Esophagus squamous epithelium (tissue), 5 donors: Measurements from ENCODE around the gene EPB41L5. TPM values are rescaled to one million over a fixed set of nuclear protein-coding genes. Genes with fewer than 3 reads are reported as not detected.

Experiments used
- DNase-seq: peaks from one replicate; lab custom pipeline; 2025; lab: John Stamatoyannopoulos, UW
- H3K27ac ChIP-seq, 4 donors: fragments of 200-600 bp; sonication (generic); one replicate each; pipeline ENCODE4 v1.5.1; 2016 to 2019; ENCODE audit warnings: mild to moderate bottlenecking in 1 of 4
- H3K27me3 ChIP-seq, 4 donors: fragments of 200-600 bp; sonication (generic); 1 replicate in 3 of 4; 2 replicates in 1 of 4; pipeline versions ENCODE4 v1.5.1 to v1.6.0; 2017 to 2021; ENCODE audit warnings: antibody characterized with exemption in 1 of 4
- H3K36me3 ChIP-seq, 3 donors: fragments of 200-600 bp; sonication (generic); one replicate each; pipeline ENCODE4 v1.5.1; 2016 to 2019
- H3K4me1 ChIP-seq, 3 donors: fragments of 200-600 bp; sonication (generic); one replicate each; pipeline ENCODE4 v1.5.1; 2017 to 2019
- H3K4me3 ChIP-seq, 4 donors: fragments of 200-600 bp; sonication (generic); 1 replicate in 3 of 4; 2 replicates in 1 of 4; pipeline ENCODE4 v1.5.1; 2016 to 2019; ENCODE audit warnings: mild to moderate bottlenecking in 2 of 4, moderate library complexity in 1 of 4
- H3K9me3 ChIP-seq, 3 donors: fragments of 200-600 bp; sonication (generic); one replicate each; pipeline ENCODE4 v1.5.1; 2016 to 2019
- CTCF ChIP-seq, 6 experiments: fragments of 450-650 bp in 4 of 6; fragments of 200-600 bp in 2 of 6; sonication (generic) in 2 of 6; IDR thresholded peaks; one replicate each; pipeline ENCODE4 v1.5.1; 2016 to 2019; ENCODE audit warnings: antibody characterized with exemption in 6 of 6, mild to moderate bottlenecking in 4 of 6, moderate library complexity in 4 of 6
- POLR2A ChIP-seq, 4 donors: fragments of 450-650 bp; IDR thresholded peaks; one replicate each; pipeline ENCODE4 v1.6.1; 2017; ENCODE audit warnings: antibody characterized with exemption in 4 of 4, mild to moderate bottlenecking in 4 of 4, moderate library complexity in 3 of 4
- WGBS, 2 donors: methylation state at CpG; one replicate each; pipeline ENCODE4 v1.1.5; 2018; 5-methylcytosine and 5-hydroxymethylcytosine counted together
- intact Hi-C: fragments of 100-400 bp; cut with DNase I; formaldehyde crosslinking; loops from one replicate; pipeline ENCODE4 v1.15.0; 2022
- total RNA-seq, 4 donors: library from RNA; depleted of rRNA; stranded (reverse); fragments of >200 nt; gene quantifications; one replicate each; pipeline ENCODE4 v1.1.0, GENCODE V29; 2016
- donor health status: DM: yes; HTN: yes; CAD: no.

The EPB41L5 gene
- total RNA-seq, 4 donors from 2014 or later: 12.2 to 26.3 (median 19.4) TPM

GRCh38 chr2:120179396-120179795, 166.5 kb downstream of the EPB41L5 start:
- Histone ChIP-seq H3K9me3 (no peaks in the 10 kb centered on the region), H3K27ac (no peak overlapping the region), H3K36me3 (no peaks in the 10 kb centered on the region), H3K4me1 (peaks cover 3 to 31% (median 16%) of the 10 kb centered on the region in 3 donors), H3K27me3 (no peaks in the 10 kb centered on the region), H3K4me3 (no peak overlapping the region)
- WGBS, 2 donors: 94 to 100% methylated on average over 1 to 3 of the region's 3 CpGs
- no peak for DNase-seq
- intact Hi-C loops: loop anchor here (10.0 kb wide), 1 partner anchor 475 kb away; no protein-coding TSS in a partner anchor
- no peak for TF ChIP-seq CTCF (IDR thresholded peaks at IDR 0.05)
- no peak for TF ChIP-seq POLR2A (IDR thresholded peaks at IDR 0.05)

GRCh38 chr2:120180066-120180465, 167.2 kb downstream of the EPB41L5 start:
- intact Hi-C loops: no loop called here
- H3K4me3 ChIP-seq: no peak overlapping the region
- H3K27me3 ChIP-seq: no peaks in the 10 kb centered on the region
- 82 to 83% methylated on average over 2 to 3 of the region's 3 CpGs for WGBS, 2 donors
- no peak overlapping the region for H3K27ac ChIP-seq
- no peaks in the 10 kb centered on the region for H3K9me3 ChIP-seq
- DNase-seq: no peak
- TF ChIP-seq POLR2A (IDR thresholded peaks at IDR 0.05): no peak
- no peak for TF ChIP-seq CTCF (IDR thresholded peaks at IDR 0.05)
- peaks cover 3 to 25% (median 12%) of the 10 kb centered on the region in 3 donors for H3K4me1 ChIP-seq
- H3K36me3 ChIP-seq: no peaks in the 10 kb centered on the region

GRCh38 chr2:120182019-120182560, 169.2 kb downstream of the EPB41L5 start:
- Histone ChIP-seq H3K4me1 (peaks cover 3 to 12% (median 4%) of the 10 kb centered on the region in 3 donors), H3K27me3 (no peaks in the 10 kb centered on the region), H3K9me3 (no peaks in the 10 kb centered on the region), H3K36me3 (no peaks in the 10 kb centered on the region), H3K27ac (no peak overlapping the region), H3K4me3 (no peak overlapping the region)
- DNase-seq: no peak
- 68 to 75% methylated on average over 5 of the region's 5 CpGs for WGBS, 2 donors
- TF ChIP-seq CTCF (IDR thresholded peaks at IDR 0.05): no peak
- no peak for TF ChIP-seq POLR2A (IDR thresholded peaks at IDR 0.05)
- intact Hi-C loops: no loop called here

GRCh38 chr2:120189189-120189588, 176.3 kb downstream of the EPB41L5 start:
- no peaks in the 10 kb centered on the region for H3K27me3 ChIP-seq
- no peak overlapping the region for H3K27ac ChIP-seq
- intact Hi-C loops: no loop called here
- H3K4me3 ChIP-seq: no peak overlapping the region
- 40 to 56% methylated on average over 1 of the region's 1 CpG for WGBS, 2 donors
- H3K36me3 ChIP-seq: no peaks in the 10 kb centered on the region
- TF ChIP-seq POLR2A (IDR thresholded peaks at IDR 0.05): no peak
- TF ChIP-seq CTCF (IDR thresholded peaks at IDR 0.05): no peak
- no peak for DNase-seq
- peaks cover 0 to 7% (median 3%) of the 10 kb centered on the region in 3 donors for H3K9me3 ChIP-seq
- peaks cover 0 to 15% (median 3%) of the 10 kb centered on the region in 3 donors for H3K4me1 ChIP-seq

- no peak overlapping the region for H3K27ac ChIP-seq
- no peaks in the 10 kb centered on the region for H3K27me3 ChIP-seq
- no peak for DNase-seq
- 67 to 75% methylated on average over 1 of the region's 1 CpG for WGBS, 2 donors
- H3K9me3 ChIP-seq: peaks cover 0 to 7% (median 3%) of the 10 kb centered on the region in 3 donors
- H3K36me3 ChIP-seq: no peaks in the 10 kb centered on the region
- intact Hi-C loops: no loop called here
- H3K4me3 ChIP-seq: no peak overlapping the region
- peaks cover 0 to 26% (median 3%) of the 10 kb centered on the region in 3 donors for H3K4me1 ChIP-seq
- TF ChIP-seq CTCF (IDR thresholded peaks at IDR 0.05) (no peak), POLR2A (IDR thresholded peaks at IDR 0.05) (no peak)
Observed at GRCh38 chr2:120192280-120192679, 179.4 kb downstream of the EPB41L5 start.
